Natural killer cell (primary cell): ENCODE results near the gene FAM181A. TPM values are rescaled to one million over a fixed set of nuclear protein-coding genes. Genes with fewer than 3 reads are reported as not detected.
A peak's percentile ranks its signal among the peaks of the same experiment; 100 is the strongest.

Experiments
- ATAC-seq, 3 donors: fragments of 150-1000 bp in 2 of 3; fragments of 200-7000 bp in 1 of 3; cut with Tn5 transposase; 1 replicate in 1 of 3; 2 replicates in 2 of 3; pipeline ENCODE4 v1.10.0; 2021; ENCODE audit warnings: mild to moderate bottlenecking in 2 of 3, moderate library complexity in 2 of 3
- DNase-seq, 2 donors: peaks; one replicate each; pipeline versions ENCODE4 v3.0.0 to v3.0.0-alpha.2; 2013 to 2021; ENCODE audit warnings: mixed read lengths in 1 of 2
- H3K27ac ChIP-seq: one replicate; pipeline ENCODE4 v1.5.1; 2013; ENCODE audit warnings: mild to moderate bottlenecking, low read length
- H3K27me3 ChIP-seq: one replicate; pipeline ENCODE4 v1.6.1; 2013; ENCODE audit warnings: low read length; ENCODE audit not compliant: control insufficient read depth, insufficient read depth
- H3K36me3 ChIP-seq: one replicate; pipeline ENCODE4 v1.6.1; 2013; ENCODE audit warnings: low read length; ENCODE audit not compliant: control insufficient read depth, insufficient read depth
- H3K4me1 ChIP-seq: one replicate; pipeline ENCODE4 v1.6.1; 2013; ENCODE audit warnings: low read length; ENCODE audit not compliant: control insufficient read depth, insufficient read depth
- H3K4me3 ChIP-seq: one replicate; pipeline ENCODE4 v1.5.1; 2013; ENCODE audit warnings: low read length
- H3K9me3 ChIP-seq: one replicate; pipeline ENCODE4 v1.6.1; 2013; ENCODE audit warnings: low read length; ENCODE audit not compliant: control insufficient read depth, insufficient read depth
- H3K27ac Mint-ChIP-seq, 2 donors: one replicate each; pipeline ENCODE4 v1.8.0; 2022; ENCODE audit warnings: mild to moderate bottlenecking in 2 of 2, mixed read lengths in 2 of 2, moderate library complexity in 1 of 2
- H3K27me3 Mint-ChIP-seq, 2 donors: one replicate each; pipeline ENCODE4 v1.8.0; 2022; ENCODE audit warnings: low read depth in 2 of 2, mixed read lengths in 2 of 2
- H3K36me3 Mint-ChIP-seq: one replicate; pipeline ENCODE4 v1.8.0; 2022; ENCODE audit warnings: mixed read lengths
- H3K4me1 Mint-ChIP-seq, 2 donors: one replicate each; pipeline ENCODE4 v1.8.0; 2022; ENCODE audit warnings: mixed read lengths in 2 of 2
- H3K4me3 Mint-ChIP-seq: one replicate; pipeline ENCODE4 v1.8.0; 2022; ENCODE audit warnings: mild to moderate bottlenecking, moderate library complexity, mixed read lengths
- H3K9me3 Mint-ChIP-seq, 2 donors: one replicate each; pipeline ENCODE4 v1.8.0; 2022; ENCODE audit warnings: mixed read lengths in 2 of 2
- CTCF ChIP-seq: fragments of 200-600 bp; IDR thresholded peaks from one replicate; pipeline ENCODE4 v1.8.0; 2022; ENCODE audit warnings: antibody characterized with exemption
- WGBS: methylation state at CpG from one replicate; pipeline ENCODE4 v1.1.7; 2013; ENCODE audit warnings: missing lambda C conversion rate; ENCODE audit not compliant: insufficient coverage; 5-methylcytosine and 5-hydroxymethylcytosine counted together
- intact Hi-C: fragments of 100-400 bp; cut with micrococcal nuclease; formaldehyde crosslinking; loops from one replicate; pipeline ENCODE4 v1.14.2; 2022
- total RNA-seq, 4 donors: library from RNA; stranded (reverse); fragments of 120-200 nt in 1 of 4; gene quantifications; one replicate each; pipeline versions ENCODE4 v1.2.3 to v1.2.4, GENCODE V29; 2013 to 2022

Gene FAM181A
- total RNA-seq, 3 donors from 2014 or later (not counting 1 experiment from before 2014, with no cell fraction given), result not detected

DNA sequence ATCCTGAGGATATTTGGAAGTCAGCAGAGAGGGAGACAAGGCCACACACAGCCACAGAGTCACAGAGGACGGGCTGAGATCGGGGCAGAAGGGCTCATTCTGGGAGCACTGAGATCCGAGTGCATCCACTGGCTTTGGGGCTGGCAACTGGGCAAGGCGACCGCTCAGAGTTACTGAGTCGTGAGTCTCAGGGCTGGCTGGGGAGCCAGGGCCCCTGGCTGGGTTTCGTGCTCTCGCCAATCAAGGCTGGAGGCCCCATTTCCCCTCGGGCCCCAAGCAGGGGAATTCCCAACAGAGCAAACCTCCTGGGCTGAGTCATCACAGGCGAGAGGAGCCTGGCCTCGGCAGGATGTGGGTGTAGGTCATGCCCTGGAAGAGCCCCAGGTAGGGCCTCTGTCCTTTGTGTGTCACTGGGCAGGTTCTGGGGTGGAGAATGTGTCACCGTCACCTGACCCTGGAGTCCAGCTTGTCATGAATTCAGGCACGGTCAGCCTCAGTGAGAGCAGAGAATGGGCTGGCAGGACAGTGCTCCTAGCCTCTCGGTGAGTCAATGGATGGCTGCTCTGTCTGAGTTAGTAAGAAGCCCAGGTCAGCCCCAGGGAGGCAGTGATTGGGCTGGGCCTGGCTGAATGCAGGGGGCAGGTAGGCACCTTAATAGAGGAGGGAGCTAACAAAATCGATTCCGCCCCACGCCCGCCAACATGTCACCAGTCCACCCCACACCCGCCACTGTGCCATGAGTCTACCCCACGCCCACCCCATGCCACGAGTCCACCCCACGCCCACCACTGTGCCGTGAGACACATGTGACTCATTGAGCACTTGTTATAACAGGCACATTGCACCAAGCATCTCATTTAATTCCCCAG, 32.3 kb downstream of the FAM181A start:
- peak overlapping the region; percentile 81 for H3K27ac ChIP-seq
- WGBS, result 21% methylated on average over 23 of the region's 23 CpGs
- Mint-ChIP-seq H3K4me1 (peaks cover 90 to 98% of the 10 kb centered on the region in 2 donors), H3K9me3 (no peaks in the 10 kb centered on the region), H3K4me3 (peak overlapping the region; percentile 81), H3K27me3 (no peaks in the 10 kb centered on the region), H3K27ac (peak overlapping the region; percentile 95 to 97), H3K36me3 (no peaks in the 10 kb centered on the region)
- H3K36me3 ChIP-seq, result no peaks in the 10 kb centered on the region
- no peak for TF ChIP-seq CTCF
- peaks cover 98% of the 10 kb centered on the region for H3K4me1 ChIP-seq
- peak; percentile 64 to 86 (median 80) for ATAC-seq
- H3K4me3 ChIP-seq, result no peak overlapping the region
- peak; percentile 86 to 96 for DNase-seq
- intact Hi-C loops, result loop anchor here (5.0 kb wide), 2 partner anchors 43 to 123 kb away; partner anchors contain the start of genes DDX24 and IFI27L1
- H3K9me3 ChIP-seq, result no peaks in the 10 kb centered on the region
- H3K27me3 ChIP-seq, result no peaks in the 10 kb centered on the region

GRCh38 chr14:93960108-93960475, 32.9 kb downstream of the FAM181A start:
- Mint-ChIP-seq H3K4me3 (no peak overlapping the region), H3K4me1 (peaks cover 90 to 98% of the 10 kb centered on the region in 2 donors), H3K27ac (peak overlapping the region; percentile 95 to 97), H3K36me3 (no peaks in the 10 kb centered on the region), H3K9me3 (peaks cover 3 to 6% of the 10 kb centered on the region in 2 donors), H3K27me3 (no peaks in the 10 kb centered on the region)
- H3K9me3 ChIP-seq, result no peaks in the 10 kb centered on the region
- H3K36me3 ChIP-seq, result no peaks in the 10 kb centered on the region
- no peak for TF ChIP-seq CTCF
- no peaks in the 10 kb centered on the region for H3K27me3 ChIP-seq
- intact Hi-C loops, result loop anchor here (5.0 kb wide), 1 partner anchor 122 kb away; the partner anchor contains the start of genes DDX24 and IFI27L1
- DNase-seq (peak in 1 of 2 donors; percentile 38), ATAC-seq (no peak)
- peaks cover 94% of the 10 kb centered on the region for H3K4me1 ChIP-seq
- peak overlapping the region; percentile 81 for H3K27ac ChIP-seq
- H3K4me3 ChIP-seq, result no peak overlapping the region

- Histone ChIP-seq H3K4me1 (peaks cover 89% of the 10 kb centered on the region), H3K4me3 (no peak overlapping the region), H3K36me3 (no peaks in the 10 kb centered on the region), H3K27me3 (no peaks in the 10 kb centered on the region), H3K9me3 (no peaks in the 10 kb centered on the region), H3K27ac (peak overlapping the region; percentile 93)
- H3K9me3 Mint-ChIP-seq, result peaks cover 3 to 6% of the 10 kb centered on the region in 2 donors
- peak overlapping the region; percentile 81 for H3K4me3 Mint-ChIP-seq
- peaks cover 89 to 98% of the 10 kb centered on the region in 2 donors for H3K4me1 Mint-ChIP-seq
- no peak for ATAC-seq
- intact Hi-C loops, result loop anchor here (5.0 kb wide), 1 partner anchor 121 kb away; the partner anchor contains the start of genes DDX24 and IFI27L1
- TF ChIP-seq CTCF, result no peak
- WGBS, result 94% methylated on average over 3 of the region's 3 CpGs
- H3K27me3 Mint-ChIP-seq, result no peaks in the 10 kb centered on the region
- peak overlapping the region; percentile 95 to 97 for H3K27ac Mint-ChIP-seq
- no peaks in the 10 kb centered on the region for H3K36me3 Mint-ChIP-seq
- no peak for DNase-seq
Measured at GRCh38 chr14:93960774-93961438, 33.8 kb downstream of the FAM181A start.
